HG02943 (cell line): ENCODE measurements around the gene PIP4K2C.
"Not testable (repeated sequence)": the region's sequence is repeated elsewhere in the genome, so short reads cannot be mapped to it uniquely, and the experiment has no call there.

Source experiments
- ATAC-seq: cut with Tn5 transposase; IDR thresholded peaks from one replicate; pipeline ENCODE4 v1.9.1; 2021; ENCODE audit warnings: mild to moderate bottlenecking, low read depth, moderate library complexity; ENCODE audit not compliant: unreplicated experiment

Gene PIP4K2C

GRCh38 chr12:57606821-57607220 is 15.8 kb downstream of the PIP4K2C start:
- ATAC-seq, result no peak

GRCh38 chr12:57607958-57608663 is 17.1 kb downstream of the PIP4K2C start:
- no peak for ATAC-seq

- ATAC-seq, result no peak
Measured at GRCh38 chr12:57609101-57609780, 18.2 kb downstream of the PIP4K2C start.

- ATAC-seq, result no peak
Measured at GRCh38 chr12:57609781-57610553, 19.0 kb downstream of the PIP4K2C start.

- no peak for ATAC-seq
Measured at GRCh38 chr12:57610554-57611107, 19.6 kb downstream of the PIP4K2C start.

- no peak for ATAC-seq
Measured at GRCh38 chr12:57611108-57611826, 20.3 kb downstream of the PIP4K2C start, which contains the start of gene ARHGEF25. Gene ARHGEF25, plus strand, starts transcription at chr12:57611435. Its CDS starts 460 bp downstream, at chr12:57611895.

- no peak for ATAC-seq
Measured at GRCh38 chr12:57611827-57612710, 21.1 kb downstream of the PIP4K2C start.

- no peak for ATAC-seq
Measured at GRCh38 chr12:57612711-57613426, 21.9 kb downstream of the PIP4K2C start.

GRCh38 chr12:57613427-57614109 is 22.6 kb downstream of the PIP4K2C start:
- ATAC-seq, result no peak

GRCh38 chr12:57614178-57614947 is 23.4 kb downstream of the PIP4K2C start:
- peak; percentile 46 for ATAC-seq

- ATAC-seq, result no peak
Measured at GRCh38 chr12:57614948-57615500, 24.0 kb downstream of the PIP4K2C start.

GRCh38 chr12:57615637-57616036 is 24.6 kb downstream of the PIP4K2C start:
- no peak for ATAC-seq

GRCh38 chr12:57616383-57617101 is 25.6 kb downstream of the PIP4K2C start:
- no peak for ATAC-seq

GRCh38 chr12:57617942-57618341 is 26.9 kb downstream of the PIP4K2C start:
- no peak for ATAC-seq

GRCh38 chr12:57618431-57618830 is 27.4 kb downstream of the PIP4K2C start:
- not testable (repeated sequence) for ATAC-seq

GRCh38 chr12:57618966-57619433 is 28.0 kb downstream of the PIP4K2C start:
- ATAC-seq, result no peak
